ENCODE data around the gene DLEC1. TPM values are rescaled to one million over a fixed set of nuclear protein-coding genes. Genes with fewer than 3 reads are reported as not detected.

Gene DLEC1
- total RNA-seq, 4 donors from 2014 or later: 0.19 to 0.42 (median 0.37) TPM

DNA sequence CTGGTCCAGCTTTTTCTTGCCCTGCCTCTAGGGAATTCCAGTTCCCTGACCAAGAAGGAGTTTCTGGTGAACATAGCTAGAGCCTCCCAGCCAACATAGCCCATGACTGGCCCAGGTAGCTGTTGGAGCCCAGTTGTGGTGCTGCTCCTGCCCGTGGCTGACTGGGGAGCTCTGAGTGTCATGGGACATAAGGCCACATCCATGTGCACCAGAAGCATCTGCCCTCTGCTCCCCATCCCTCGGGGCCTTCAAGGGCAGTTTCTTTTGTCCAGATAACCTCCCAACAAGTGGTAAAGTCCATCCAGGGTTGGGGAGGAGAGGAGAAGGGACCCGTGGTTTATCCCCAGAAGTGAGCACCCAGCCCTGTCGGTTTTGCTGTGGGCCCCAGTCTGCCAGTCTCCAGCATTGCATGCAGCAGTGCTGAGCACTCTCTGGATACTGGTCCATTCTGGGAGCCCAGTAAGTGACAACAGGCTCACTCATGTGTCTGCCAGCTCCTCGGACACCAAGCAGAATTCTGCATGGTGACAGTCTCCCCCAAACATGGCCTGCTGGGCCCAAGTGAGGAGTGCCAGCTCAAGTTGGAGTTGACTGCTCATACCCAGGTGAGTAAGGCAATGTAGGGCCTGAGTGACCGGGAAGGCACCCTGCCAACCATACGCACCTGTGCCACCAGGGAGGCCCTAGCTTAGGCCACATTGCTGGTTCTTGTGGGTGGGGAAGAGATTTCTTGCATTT, 69.1 kb downstream of the DLEC1 start:
- WGBS: 83% methylated on average over 6 of the region's 7 CpGs
- Histone ChIP-seq H3K27me3 (peaks cover 0 to 11% (median 0%) of the 10 kb centered on the region in 4 donors), H3K4me1 (no peaks in the 10 kb centered on the region), H3K9me3 (peaks cover 0 to 5% (median 2%) of the 10 kb centered on the region in 4 donors), H3K27ac (replicated peaks in 1 of 4) (no peak overlapping the region), H3K36me3 (no peaks in the 10 kb centered on the region), H3K4me3 (no peak overlapping the region)
- intact Hi-C loops (cut with DNase I): no loop called here
- DNase-seq (ENCODE audit: extremely low spot score): no peak
- TF ChIP-seq POLR2A (IDR thresholded peaks at IDR 0.05; ENCODE audit: low read depth): no peak
- no peak for TF ChIP-seq EP300 (IDR thresholded peaks at IDR 0.05)
- no peak for TF ChIP-seq POLR2AphosphoS5 (IDR thresholded peaks at IDR 0.05)
- TF ChIP-seq, protein P1, sequence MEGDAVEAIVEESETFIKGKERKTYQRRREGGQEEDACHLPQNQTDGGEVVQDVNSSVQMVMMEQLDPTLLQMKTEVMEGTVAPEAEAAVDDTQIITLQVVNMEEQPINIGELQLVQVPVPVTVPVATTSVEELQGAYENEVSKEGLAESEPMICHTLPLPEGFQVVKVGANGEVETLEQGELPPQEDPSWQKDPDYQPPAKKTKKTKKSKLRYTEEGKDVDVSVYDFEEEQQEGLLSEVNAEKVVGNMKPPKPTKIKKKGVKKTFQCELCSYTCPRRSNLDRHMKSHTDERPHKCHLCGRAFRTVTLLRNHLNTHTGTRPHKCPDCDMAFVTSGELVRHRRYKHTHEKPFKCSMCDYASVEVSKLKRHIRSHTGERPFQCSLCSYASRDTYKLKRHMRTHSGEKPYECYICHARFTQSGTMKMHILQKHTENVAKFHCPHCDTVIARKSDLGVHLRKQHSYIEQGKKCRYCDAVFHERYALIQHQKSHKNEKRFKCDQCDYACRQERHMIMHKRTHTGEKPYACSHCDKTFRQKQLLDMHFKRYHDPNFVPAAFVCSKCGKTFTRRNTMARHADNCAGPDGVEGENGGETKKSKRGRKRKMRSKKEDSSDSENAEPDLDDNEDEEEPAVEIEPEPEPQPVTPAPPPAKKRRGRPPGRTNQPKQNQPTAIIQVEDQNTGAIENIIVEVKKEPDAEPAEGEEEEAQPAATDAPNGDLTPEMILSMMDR (IDR thresholded peaks at IDR 0.05): no peak

DNA sequence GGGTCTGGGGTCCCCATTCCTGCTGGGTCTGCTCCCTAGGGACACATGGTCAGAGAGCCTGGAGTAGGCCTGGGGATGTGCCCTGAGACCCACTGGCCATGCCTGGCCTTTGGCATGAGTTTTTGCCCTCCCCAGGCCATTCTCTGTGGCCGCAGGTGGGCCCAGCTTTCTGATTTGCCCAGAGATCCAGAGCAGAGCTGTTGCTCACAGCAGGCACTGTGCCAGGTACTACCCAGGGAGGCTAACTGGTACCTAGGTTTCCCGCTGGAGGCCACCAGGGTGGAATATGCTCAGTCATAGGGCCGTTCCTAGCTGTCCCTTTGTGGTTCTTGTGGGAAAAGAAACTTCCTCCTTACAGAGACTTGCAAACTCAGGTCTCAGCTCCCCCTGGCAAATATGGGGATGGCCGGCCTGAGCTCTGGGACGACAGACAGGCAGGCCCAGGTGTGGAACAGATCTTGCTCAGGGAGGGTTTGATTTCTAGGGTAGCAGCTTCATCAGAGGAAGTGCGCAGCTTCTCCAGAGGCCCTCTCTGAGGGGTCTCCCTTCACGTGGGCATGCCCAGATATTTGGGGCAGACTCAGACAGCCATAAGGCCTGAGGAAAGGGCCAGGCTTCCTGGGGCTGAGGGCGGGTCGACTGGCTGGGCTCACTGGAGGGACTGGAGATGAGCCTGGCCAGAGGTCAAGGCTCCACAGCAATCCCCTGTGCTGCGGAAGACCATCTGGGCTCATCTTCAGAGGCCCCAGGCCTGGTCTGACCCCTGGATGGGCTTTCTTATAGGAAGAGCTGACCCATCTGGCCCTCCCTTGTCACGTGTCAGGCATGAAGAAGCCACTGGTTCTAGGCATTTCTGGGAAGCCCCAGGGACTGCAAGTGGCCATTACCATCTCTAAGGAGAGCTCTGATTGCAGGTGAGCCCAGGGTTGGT, 69.9 kb downstream of the DLEC1 start:
- intact Hi-C loops (cut with DNase I): no loop called here

DNA sequence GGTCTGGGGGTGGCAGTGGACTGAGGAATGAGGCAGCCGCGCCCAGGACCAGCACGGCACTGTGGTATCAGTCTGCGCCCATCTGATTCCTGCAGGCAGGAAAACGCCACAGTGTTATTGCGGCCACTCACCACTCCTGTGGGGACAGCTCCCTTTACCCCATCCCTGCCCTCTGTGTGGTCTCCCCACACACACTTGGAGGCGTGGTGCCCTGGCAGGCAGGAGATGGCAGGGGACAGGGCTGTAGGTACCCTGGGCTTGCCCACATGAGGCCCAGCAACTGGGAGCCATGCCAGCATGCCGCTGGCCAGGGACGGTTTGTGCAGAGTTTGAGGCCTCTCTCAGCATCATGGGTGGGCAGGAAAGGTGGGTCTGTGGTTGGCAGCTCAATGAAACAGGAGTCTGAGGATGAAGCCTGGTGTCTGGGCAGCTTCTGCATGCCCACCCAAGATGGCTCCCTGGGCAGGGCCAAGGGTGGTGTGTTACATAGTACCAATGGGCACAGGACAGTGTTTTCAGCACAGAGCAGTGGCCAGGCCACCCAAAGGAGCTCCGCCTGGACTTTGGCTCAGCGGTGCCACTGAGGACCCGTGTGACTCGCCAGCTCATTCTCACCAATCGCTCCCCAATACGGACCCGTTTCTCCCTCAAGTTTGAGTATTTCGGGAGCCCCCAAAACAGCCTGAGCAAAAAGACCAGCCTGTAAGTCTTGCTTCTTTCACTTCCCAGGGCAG, 70.7 kb downstream of the DLEC1 start:
- Histone ChIP-seq H3K4me1 (no peaks in the 10 kb centered on the region), H3K9me3 (peaks cover 0 to 5% (median 2%) of the 10 kb centered on the region in 4 donors), H3K4me3 (no peak overlapping the region), H3K36me3 (no peaks in the 10 kb centered on the region), H3K27me3 (peaks cover 0 to 11% (median 0%) of the 10 kb centered on the region in 4 donors), H3K27ac (replicated peaks in 1 of 4) (no peak overlapping the region)
- intact Hi-C loops (cut with DNase I): no loop called here
- 92% methylated on average over 13 of the region's 17 CpGs for WGBS
- no peak for DNase-seq (ENCODE audit: extremely low spot score)
- TF ChIP-seq EP300 (IDR thresholded peaks at IDR 0.05): no peak
- no peak for TF ChIP-seq POLR2A (IDR thresholded peaks at IDR 0.05; ENCODE audit: low read depth)
- TF ChIP-seq, protein P1 (IDR thresholded peaks at IDR 0.05): no peak
- TF ChIP-seq POLR2AphosphoS5 (IDR thresholded peaks at IDR 0.05): no peak

More for the DNA sequence above, 69.9 kb downstream of the DLEC1 start:
- peaks cover 0 to 11% (median 0%) of the 10 kb centered on the region in 4 donors for H3K27me3 ChIP-seq
- TF ChIP-seq POLR2AphosphoS5 (IDR thresholded peaks at IDR 0.05) (no peak), EP300 (IDR thresholded peaks at IDR 0.05) (no peak), POLR2A (IDR thresholded peaks at IDR 0.05; ENCODE audit: low read depth) (no peak)
- TF ChIP-seq, protein P1 (IDR thresholded peaks at IDR 0.05): no peak
- no peak overlapping the region for H3K27ac ChIP-seq (replicated peaks in 1 of 4)
- H3K36me3 ChIP-seq: no peaks in the 10 kb centered on the region
- peaks cover 0 to 5% (median 2%) of the 10 kb centered on the region in 4 donors for H3K9me3 ChIP-seq
- no peak overlapping the region for H3K4me3 ChIP-seq
- 75% methylated on average over 10 of the region's 11 CpGs for WGBS
- H3K4me1 ChIP-seq: no peaks in the 10 kb centered on the region
- DNase-seq (ENCODE audit: extremely low spot score): no peak

DNA sequence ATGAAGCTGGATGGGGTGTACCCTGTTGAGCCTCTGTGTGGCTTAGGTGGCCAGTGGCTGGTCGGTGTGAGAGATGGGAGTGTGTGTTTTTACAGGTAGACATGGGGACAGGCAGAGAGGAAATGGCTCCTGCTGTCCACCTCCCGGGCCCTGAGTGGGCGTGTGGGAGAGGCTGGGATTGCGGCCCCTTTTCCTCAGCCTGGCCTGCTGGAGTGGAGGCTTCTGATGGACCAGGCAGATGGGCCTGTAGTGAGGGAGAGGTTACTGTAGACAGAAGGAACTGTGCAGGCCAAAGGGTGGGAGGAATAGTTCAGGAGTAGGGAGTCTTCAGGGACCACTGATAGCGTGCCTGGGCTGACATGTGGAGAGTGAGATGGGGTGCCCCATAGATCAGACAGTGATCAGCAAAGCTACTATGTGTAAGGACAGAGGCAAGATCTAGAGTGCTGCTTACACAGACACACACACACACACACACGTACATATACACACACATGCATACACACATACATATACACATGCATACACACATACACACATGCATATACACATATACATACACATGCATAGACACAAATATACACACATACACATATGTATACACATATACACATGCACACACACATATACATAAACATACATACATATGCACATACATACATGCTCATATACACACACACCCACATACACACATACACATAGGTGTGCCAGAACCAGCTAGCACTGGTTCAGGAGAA, 71.5 kb downstream of the DLEC1 start:
- 88% methylated on average over 6 of the region's 6 CpGs for WGBS
- peaks cover 0 to 11% (median 0%) of the 10 kb centered on the region in 4 donors for H3K27me3 ChIP-seq
- intact Hi-C loops (cut with DNase I): no loop called here

More for the DNA sequence above, 71.5 kb downstream of the DLEC1 start:
- Histone ChIP-seq H3K4me1 (no peaks in the 10 kb centered on the region), H3K36me3 (no peaks in the 10 kb centered on the region), H3K4me3 (no peak overlapping the region), H3K27ac (replicated peaks in 1 of 4) (no peak overlapping the region), H3K9me3 (peaks cover 0 to 3% (median 1%) of the 10 kb centered on the region in 4 donors)
- TF ChIP-seq, protein P1 (IDR thresholded peaks at IDR 0.05): no peak
- no peak for TF ChIP-seq POLR2AphosphoS5 (IDR thresholded peaks at IDR 0.05)
- no peak for TF ChIP-seq EP300 (IDR thresholded peaks at IDR 0.05)
- no peak for TF ChIP-seq POLR2A (IDR thresholded peaks at IDR 0.05; ENCODE audit: low read depth)
- no peak for DNase-seq (ENCODE audit: extremely low spot score)

All from esophagus muscularis mucosa (tissue), 4 donors.